Measurements from ENCODE around the gene MICAL3.

MICAL3 gene

DNA sequence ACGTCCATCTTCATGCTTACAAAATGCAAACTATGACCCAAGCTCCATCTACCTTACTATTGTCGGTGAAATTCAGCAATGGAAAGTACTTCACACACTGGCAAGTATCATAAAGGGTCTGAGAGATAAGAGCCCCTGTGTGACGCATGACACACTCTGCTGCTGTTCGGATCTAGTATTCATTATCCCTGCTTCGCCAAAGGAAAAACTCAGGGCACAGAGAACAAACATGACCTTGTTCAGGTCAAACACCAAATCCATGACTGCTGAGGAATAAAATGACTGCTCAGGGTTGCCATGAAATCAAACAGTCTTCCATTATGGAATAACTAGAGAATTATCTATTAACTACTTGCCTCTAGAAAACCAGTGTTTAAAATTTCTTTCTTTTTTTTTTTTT, 73.0 kb downstream of the MICAL3 start:
- H4K20me1 ChIP-seq (ENCODE audit: insufficient read depth, low read length): no peaks in the 10 kb centered on the region
- H3K4me1 ChIP-seq (ENCODE audit: insufficient read depth, low read length, severe bottlenecking): peaks cover 17% of the 10 kb centered on the region
- peaks cover 7% of the 10 kb centered on the region; the same call in 1 of the 2 replicates for H3K79me2 ChIP-seq (ENCODE audit: insufficient read depth, low read length)
- no peak overlapping the region for H2AFZ ChIP-seq (ENCODE audit: low read length)
- no peak overlapping the region for H3K4me2 ChIP-seq (ENCODE audit: low read length)
- H3K36me3 ChIP-seq (ENCODE audit: insufficient read depth, low read length): no peaks in the 10 kb centered on the region
- H3F3A ChIP-seq (ENCODE audit: insufficient read depth, low read length): no peaks in the 10 kb centered on the region
- no peak overlapping the region for H3K9ac ChIP-seq (ENCODE audit: low read length)
- H3K9me2 ChIP-seq (ENCODE audit: low read depth, low read length): no peaks in the 10 kb centered on the region
- H3K4me3 ChIP-seq (ENCODE audit: low read depth, low read length, poor library complexity, severe bottlenecking): no peak overlapping the region
- no peaks in the 10 kb centered on the region; the same call in 1 of the 2 replicates for H3K27me3 ChIP-seq (ENCODE audit: insufficient read depth, low read length)
- H3K27ac ChIP-seq (ENCODE audit: low read depth, low read length, poor library complexity, severe bottlenecking): no peak overlapping the region
- no peaks in the 10 kb centered on the region for H3K9me3 ChIP-seq (ENCODE audit: low read length)
- TF ChIP-seq EZH2 (IDR thresholded peaks at IDR 0.05; ENCODE audit: borderline replicate concordance, low read length) (no peak), CTCF (IDR thresholded peaks at IDR 0.05; ENCODE audit: low read length) (no peak)

DNA sequence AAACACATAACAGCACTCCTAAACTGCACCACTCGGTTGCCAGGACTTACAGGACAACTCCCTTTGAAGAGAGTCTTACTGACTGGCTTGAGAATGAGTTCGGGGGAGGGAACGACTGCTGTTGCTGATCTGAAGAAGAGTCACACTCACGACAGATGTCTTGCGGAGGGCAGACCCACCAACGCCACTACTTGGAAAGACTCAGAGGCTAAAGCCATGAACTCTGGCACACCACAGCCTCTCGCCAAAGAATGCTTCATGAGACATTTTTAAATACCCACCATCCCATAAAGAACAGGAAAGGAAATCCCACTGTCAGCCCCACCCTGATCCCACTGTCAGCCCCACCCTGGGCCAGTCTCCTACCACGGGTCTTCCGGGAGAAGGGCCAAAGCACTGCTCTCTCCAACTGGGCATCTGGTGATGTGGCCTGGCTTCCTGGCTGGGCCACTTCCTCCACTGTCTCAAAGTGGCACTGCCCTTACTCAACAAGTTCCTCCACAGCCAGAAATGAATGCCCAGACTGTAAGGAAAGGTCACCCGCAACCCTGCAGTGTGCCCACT, 73.6 kb downstream of the MICAL3 start:
- no peaks in the 10 kb centered on the region for H3K9me2 ChIP-seq (ENCODE audit: low read depth, low read length)
- no peak overlapping the region for H2AFZ ChIP-seq (ENCODE audit: low read length)
- no peak overlapping the region for H3K9ac ChIP-seq (ENCODE audit: low read length)
- no peaks in the 10 kb centered on the region for H3F3A ChIP-seq (ENCODE audit: insufficient read depth, low read length)
- TF ChIP-seq EZH2 (IDR thresholded peaks at IDR 0.05; ENCODE audit: borderline replicate concordance, low read length): no peak
- TF ChIP-seq CTCF (IDR thresholded peaks at IDR 0.05; ENCODE audit: low read length): no peak
- H3K27ac ChIP-seq (ENCODE audit: low read depth, low read length, poor library complexity, severe bottlenecking): no peak overlapping the region
- H3K9me3 ChIP-seq (ENCODE audit: low read length): no peaks in the 10 kb centered on the region
- peaks cover 7% of the 10 kb centered on the region; the same call in 1 of the 2 replicates for H3K79me2 ChIP-seq (ENCODE audit: insufficient read depth, low read length)
- peaks cover 23% of the 10 kb centered on the region for H3K4me1 ChIP-seq (ENCODE audit: insufficient read depth, low read length, severe bottlenecking)
- H3K27me3 ChIP-seq (ENCODE audit: insufficient read depth, low read length): no peaks in the 10 kb centered on the region; the same call in 1 of the 2 replicates
- no peak overlapping the region for H3K4me2 ChIP-seq (ENCODE audit: low read length)
- no peak overlapping the region for H3K4me3 ChIP-seq (ENCODE audit: low read depth, low read length, poor library complexity, severe bottlenecking)
- H3K36me3 ChIP-seq (ENCODE audit: insufficient read depth, low read length): no peaks in the 10 kb centered on the region
- no peaks in the 10 kb centered on the region for H4K20me1 ChIP-seq (ENCODE audit: insufficient read depth, low read length)

DNA sequence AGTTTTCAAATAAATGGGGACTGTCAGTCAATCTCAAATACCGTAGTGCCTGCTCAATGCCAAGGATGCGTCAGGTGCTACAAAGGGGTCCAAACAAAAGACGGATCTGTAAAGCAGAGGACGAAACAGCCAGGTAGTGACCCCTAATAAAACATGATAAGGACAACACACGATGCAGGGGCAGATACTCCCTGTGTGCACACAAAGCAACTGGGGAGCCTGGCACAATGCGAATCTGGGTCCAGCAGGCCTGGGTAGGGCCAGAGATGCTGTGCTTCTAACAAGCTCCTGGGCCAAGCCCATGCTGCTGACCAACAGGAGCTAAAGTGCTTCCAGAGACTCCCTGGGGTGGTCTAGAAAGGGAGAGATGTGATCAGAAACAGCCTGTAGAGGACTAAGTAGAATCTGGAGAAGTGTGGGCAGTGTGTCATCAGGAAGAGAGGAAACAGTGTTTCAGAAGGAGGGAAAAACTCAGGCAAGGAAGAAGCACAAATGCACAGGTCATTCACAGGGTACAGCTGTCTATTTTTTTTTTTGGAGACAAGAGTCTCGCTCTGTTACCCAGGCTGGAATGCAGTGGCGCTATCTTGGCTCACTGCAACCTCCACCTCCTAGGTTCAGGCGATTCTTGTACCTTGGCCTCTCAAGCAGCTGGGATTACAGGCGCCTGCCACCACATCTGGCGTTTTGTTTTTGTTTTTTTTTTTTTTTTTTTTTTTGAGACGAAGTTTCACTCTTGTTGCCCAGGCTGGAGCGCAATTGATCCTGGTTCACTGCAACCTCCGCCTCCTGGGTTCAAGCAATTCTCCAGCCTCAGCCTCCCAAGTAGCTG, 74.5 kb downstream of the MICAL3 start:
- H3K4me3 ChIP-seq (ENCODE audit: low read depth, low read length, poor library complexity, severe bottlenecking): no peak overlapping the region
- no peaks in the 10 kb centered on the region for H3K27me3 ChIP-seq (ENCODE audit: insufficient read depth, low read length)
- H3K4me1 ChIP-seq (ENCODE audit: insufficient read depth, low read length, severe bottlenecking): peaks cover 26% of the 10 kb centered on the region
- H3K9me3 ChIP-seq (ENCODE audit: low read length): no peaks in the 10 kb centered on the region
- no peaks in the 10 kb centered on the region for H3K9me2 ChIP-seq (ENCODE audit: low read depth, low read length)
- H4K20me1 ChIP-seq (ENCODE audit: insufficient read depth, low read length): no peaks in the 10 kb centered on the region
- no peak overlapping the region for H2AFZ ChIP-seq (ENCODE audit: low read length)
- no peak overlapping the region for H3K9ac ChIP-seq (ENCODE audit: low read length)
- H3K36me3 ChIP-seq (ENCODE audit: insufficient read depth, low read length): no peaks in the 10 kb centered on the region
- H3K27ac ChIP-seq (ENCODE audit: low read depth, low read length, poor library complexity, severe bottlenecking): no peak overlapping the region
- H3K4me2 ChIP-seq (ENCODE audit: low read length): no peak overlapping the region
- no peaks in the 10 kb centered on the region for H3F3A ChIP-seq (ENCODE audit: insufficient read depth, low read length)
- H3K79me2 ChIP-seq (ENCODE audit: insufficient read depth, low read length): peaks cover 7% of the 10 kb centered on the region; the same call in 1 of the 2 replicates
- TF ChIP-seq EZH2 (IDR thresholded peaks at IDR 0.05; ENCODE audit: borderline replicate concordance, low read length) (no peak), CTCF (IDR thresholded peaks at IDR 0.05; ENCODE audit: low read length) (no peak)
